Fibroblast of villous mesenchyme (primary cell): ENCODE data around the gene ATP1A4. TPM values are rescaled to one million over a fixed set of nuclear protein-coding genes. Genes with fewer than 3 reads are reported as not detected.
A peak's percentile ranks its signal among the peaks of the same experiment; 100 is the strongest.

Experiments used
- DNase-seq: peaks from one replicate; pipeline ENCODE4 v3.0.0-alpha.2; 2010; ENCODE audit warnings: low read depth
- H3K4me3 ChIP-seq: 2 replicates; pipeline ENCODE4 v1.5.1; 2011; ENCODE audit warnings: low read depth, mild to moderate bottlenecking, low read length
- total RNA-seq: library from RNA; depleted of rRNA; stranded (reverse); fragments of >200 nt; gene quantifications from 2 replicates; pipeline ENCODE4 v1.2.3, GENCODE V29; 2012
- TF ChIP-seq, protein P1 (sequence below): IDR thresholded peaks from 2 replicates; pipeline ENCODE4 v1.5.1; 2012; ENCODE audit warnings: low read depth, mild to moderate bottlenecking, low read length; ENCODE audit not compliant: insufficient read depth

ATP1A4 gene
- total RNA-seq, 1 donor = not detected

DNA sequence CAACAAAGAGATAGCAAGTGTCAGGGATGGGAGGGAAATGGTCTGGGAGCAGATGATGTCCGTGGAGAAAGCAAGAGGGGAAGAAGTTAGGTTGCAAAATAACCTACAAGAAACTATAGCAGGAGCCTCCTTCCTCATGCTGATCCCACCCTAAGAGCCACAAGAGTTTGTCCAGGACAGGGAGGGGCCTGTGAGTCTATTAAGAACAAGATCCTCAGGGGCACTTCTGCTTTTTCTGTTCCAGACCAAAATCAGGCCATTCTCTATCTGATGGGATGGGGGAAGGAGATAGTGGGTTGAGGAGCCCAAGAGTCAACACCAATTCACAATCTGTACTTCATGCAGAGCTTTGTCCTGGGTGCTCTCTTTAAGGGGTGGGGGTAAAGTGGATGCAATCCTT lies 7.7 kb upstream of the ATP1A4 start:
- TF ChIP-seq, protein P1, sequence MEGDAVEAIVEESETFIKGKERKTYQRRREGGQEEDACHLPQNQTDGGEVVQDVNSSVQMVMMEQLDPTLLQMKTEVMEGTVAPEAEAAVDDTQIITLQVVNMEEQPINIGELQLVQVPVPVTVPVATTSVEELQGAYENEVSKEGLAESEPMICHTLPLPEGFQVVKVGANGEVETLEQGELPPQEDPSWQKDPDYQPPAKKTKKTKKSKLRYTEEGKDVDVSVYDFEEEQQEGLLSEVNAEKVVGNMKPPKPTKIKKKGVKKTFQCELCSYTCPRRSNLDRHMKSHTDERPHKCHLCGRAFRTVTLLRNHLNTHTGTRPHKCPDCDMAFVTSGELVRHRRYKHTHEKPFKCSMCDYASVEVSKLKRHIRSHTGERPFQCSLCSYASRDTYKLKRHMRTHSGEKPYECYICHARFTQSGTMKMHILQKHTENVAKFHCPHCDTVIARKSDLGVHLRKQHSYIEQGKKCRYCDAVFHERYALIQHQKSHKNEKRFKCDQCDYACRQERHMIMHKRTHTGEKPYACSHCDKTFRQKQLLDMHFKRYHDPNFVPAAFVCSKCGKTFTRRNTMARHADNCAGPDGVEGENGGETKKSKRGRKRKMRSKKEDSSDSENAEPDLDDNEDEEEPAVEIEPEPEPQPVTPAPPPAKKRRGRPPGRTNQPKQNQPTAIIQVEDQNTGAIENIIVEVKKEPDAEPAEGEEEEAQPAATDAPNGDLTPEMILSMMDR = no peak
- H3K4me3 ChIP-seq = no peak overlapping the region
- DNase-seq = no peak

DNA sequence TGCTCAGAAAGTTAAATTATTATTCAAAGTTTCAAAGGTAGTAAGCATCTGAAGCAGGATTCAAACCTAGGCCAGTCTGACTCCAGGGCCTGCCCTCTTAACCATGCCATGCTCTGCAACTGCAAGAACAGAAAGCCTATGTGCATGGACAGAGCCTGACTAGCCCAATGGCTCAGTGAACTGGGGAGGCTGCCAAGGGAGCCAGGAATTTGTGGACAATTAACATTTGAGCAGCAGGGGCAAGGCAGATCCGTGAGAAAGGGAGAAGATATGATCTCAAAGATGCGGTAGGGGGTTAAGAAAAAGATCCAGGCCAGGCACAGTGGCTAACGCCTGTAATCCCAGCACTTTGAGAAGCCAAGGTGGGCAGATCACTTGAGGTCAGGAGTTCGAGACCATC lies 6.5 kb upstream of the ATP1A4 start:
- no peak overlapping the region for H3K4me3 ChIP-seq
- no peak for DNase-seq
- TF ChIP-seq, protein P1 = no peak

DNA sequence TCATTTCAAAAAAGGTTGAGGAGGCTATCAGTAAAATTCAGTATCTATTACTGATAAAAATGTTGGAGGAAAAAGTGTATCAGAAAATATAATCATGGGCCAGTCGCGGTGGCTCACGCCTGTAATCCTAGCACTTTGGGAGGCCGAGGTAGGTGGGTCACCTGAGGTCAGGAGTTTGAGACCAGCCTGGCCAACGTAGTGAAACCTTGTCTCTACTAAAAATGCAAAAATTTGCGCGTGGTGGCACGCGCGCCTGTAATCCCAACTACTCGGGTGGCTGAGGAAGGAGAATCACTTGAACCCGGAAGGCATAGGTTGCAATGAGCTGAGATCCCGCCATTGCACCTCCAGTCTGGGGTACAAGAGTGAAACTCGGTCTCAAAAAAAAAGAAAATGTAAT lies 5.3 kb upstream of the ATP1A4 start:
- H3K4me3 ChIP-seq = no peak overlapping the region
- DNase-seq = no peak
- TF ChIP-seq, protein P1 = no peak

DNA sequence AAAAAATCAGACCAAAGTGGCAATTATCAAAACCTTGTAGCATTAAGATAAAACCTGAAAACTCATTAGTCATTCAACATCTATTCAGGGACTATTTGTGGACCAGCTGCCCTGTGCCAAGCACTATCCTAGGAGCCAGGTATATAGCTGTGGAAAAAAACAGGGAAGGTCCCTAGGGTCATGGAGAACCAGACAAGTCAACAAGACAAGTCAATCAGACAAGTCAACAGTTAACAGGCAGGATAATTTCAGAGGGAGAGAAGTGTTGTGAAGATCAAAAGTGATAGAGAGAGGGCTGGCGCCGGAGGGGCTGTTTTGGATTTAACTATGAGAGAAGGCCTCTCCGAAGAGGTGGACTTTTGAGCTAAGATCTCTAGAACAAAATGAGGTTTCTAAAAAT lies 3.3 kb upstream of the ATP1A4 start:
- no peak overlapping the region for H3K4me3 ChIP-seq
- TF ChIP-seq, protein P1 = no peak
- no peak for DNase-seq

DNA sequence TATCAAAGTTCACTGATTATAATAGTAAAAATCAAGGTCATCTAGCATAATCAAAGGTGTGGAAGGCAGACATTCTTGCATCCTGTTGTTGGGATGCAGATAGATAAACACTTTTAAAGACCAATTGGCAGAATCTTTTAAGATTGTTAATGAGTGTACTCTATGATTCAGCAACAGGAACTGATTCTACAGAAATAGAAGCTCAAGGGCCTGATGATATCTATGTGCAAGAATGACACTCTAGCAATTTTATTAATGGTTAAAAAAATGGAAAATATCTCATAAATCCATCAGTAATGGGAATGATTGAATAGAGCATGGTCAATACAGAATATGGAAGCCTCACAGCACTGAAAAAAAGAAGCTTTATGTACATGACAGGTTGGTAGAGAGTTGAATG lies 2.2 kb upstream of the ATP1A4 start:
- TF ChIP-seq, protein P1 = no peak
- H3K4me3 ChIP-seq = no peak overlapping the region
- no peak for DNase-seq

DNA sequence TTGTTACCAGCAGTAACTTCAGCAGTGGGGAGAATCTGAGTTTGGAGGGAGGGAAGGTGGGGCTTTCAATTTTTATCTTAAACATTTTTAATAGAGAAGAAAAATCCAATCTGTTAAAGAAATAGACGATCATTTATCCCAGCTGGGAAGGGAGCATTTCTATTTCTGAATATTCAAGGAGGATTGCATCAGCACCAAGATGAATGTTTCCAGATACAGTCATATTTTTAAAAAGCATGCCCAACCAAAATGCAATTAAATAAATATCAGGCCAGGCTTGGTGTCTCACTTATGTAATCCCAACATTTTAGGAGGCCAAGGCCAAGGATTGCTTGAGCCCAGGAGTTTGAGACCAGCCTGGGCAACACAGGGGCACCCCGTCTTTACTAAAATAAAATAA lies 1.7 kb upstream of the ATP1A4 start:
- no peak overlapping the region for H3K4me3 ChIP-seq
- TF ChIP-seq, protein P1 = no peak
- DNase-seq = peak; percentile 32

DNA sequence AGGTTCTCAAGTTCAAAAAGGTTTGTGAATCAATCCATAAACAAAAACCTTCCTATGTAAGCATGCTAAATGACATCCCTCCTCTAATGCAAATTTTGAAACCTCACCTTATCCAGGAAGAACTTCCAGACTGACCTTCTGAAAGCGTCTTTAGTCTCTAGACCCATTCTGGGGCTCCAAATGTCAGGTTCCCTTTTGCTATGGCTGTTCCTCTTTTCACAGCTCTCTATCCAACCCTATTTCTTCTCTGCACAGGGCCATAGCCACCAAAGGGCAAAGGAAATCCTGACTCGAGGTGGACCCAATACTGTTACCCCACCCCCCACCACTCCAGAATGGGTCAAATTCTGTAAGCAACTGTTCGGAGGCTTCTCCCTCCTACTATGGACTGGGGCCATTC lies 3.4 kb downstream of the ATP1A4 start:
- H3K4me3 ChIP-seq = no peak overlapping the region
- no peak for DNase-seq
- TF ChIP-seq, protein P1 = no peak
